GM12892 (cell line): ENCODE measurements around the gene ZNF580.

Experiments
- DNase-seq: peaks from one replicate; pipeline ENCODE4 v3.0.0; 2011; ENCODE audit not compliant: insufficient read length
- FAIRE-seq: peaks from 2 replicates; lab custom pipeline; 2011; peaks lifted over from hg19 to GRCh38; lab: Jason Lieb, UNC
- POLR2A ChIP-seq: IDR thresholded peaks from 2 replicates; pipeline ENCODE4 v1.6.1; 2011; ENCODE audit warnings: low read depth, low read length, control low read depth
- POLR2AphosphoS5 ChIP-seq: IDR thresholded peaks from 2 replicates; pipeline ENCODE4 v1.6.1; 2011; ENCODE audit warnings: low read depth, low read length, control low read depth
- TAF1 ChIP-seq: IDR thresholded peaks from 2 replicates; pipeline ENCODE4 v1.6.1; 2011; ENCODE audit warnings: low read depth, mild to moderate bottlenecking, control low read depth, low read length, borderline replicate concordance

The ZNF580 gene

DNA sequence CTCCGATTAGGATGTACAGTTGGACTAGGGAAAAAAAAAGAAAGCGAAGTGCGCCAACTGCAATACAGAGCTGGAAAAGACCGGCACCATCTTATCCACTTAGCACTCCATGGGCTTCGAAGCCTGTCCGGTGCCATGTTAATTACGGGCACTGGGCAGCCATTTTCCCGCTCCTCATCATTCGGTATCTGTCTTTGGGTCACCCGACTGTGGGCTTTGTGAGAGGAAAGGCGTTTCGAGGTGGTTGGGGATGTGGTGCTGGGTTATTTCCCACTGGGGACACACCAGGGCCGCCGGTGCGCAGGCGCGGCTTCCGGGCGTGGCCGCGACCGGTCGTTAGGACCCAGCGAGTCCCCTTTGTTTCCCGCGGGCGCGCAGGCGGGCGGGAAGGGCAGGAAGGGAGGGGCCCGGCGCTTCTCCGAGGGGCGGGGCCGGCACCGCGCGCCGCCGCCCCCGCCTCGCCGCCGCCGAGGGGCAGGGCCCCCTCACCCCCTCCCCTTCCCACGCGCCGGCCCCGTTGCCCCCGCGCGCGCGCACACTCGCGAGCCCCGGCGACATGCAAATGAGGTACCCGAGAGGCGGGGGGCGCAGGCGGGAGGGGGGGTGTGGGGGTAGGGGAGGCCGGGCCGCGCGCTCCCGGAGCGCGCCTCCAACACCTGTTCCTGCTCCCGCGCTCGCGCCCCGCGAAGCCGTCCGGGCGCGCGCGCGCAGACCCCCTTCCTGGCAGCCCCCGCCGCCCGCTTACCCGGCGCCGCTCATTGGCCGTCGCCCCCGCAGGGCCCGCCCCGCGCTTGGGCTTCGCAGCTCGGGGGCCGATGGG is 40.8 kb upstream of the ZNF580 start, which contains the start of gene ZNF524:
TSS of gene ZNF524 (plus strand) at position 447 of the 820 bp plus-strand sequence. CDS start 1,825 bp downstream, outside the sequence.
- DNase-seq, result peak; percentile 84
- no peak for TF ChIP-seq POLR2AphosphoS5
- peak; percentile 62; the same call in 1 of the 2 replicates for TF ChIP-seq POLR2A
- peak; percentile 64 for TF ChIP-seq TAF1
- no peak for FAIRE-seq

DNA sequence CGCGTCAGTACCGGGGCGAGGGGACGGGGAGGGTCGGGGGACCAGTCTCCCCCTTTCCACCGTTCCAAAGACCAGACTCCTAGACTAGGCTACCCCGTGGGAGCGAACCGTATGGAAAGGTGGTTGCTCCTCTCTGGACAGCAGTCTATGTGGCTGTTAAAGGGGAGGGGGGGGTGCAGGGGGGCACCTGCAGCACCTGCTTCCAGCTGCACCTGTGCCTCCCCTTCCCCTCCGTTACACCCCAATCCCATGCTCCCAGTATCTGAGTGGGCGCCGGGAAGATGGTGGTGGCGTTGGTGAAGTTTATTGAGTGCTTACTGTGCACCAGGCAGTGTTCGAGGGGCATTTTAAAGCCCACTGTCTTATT is 40.2 kb upstream of the ZNF580 start:
- no peak for FAIRE-seq

DNA sequence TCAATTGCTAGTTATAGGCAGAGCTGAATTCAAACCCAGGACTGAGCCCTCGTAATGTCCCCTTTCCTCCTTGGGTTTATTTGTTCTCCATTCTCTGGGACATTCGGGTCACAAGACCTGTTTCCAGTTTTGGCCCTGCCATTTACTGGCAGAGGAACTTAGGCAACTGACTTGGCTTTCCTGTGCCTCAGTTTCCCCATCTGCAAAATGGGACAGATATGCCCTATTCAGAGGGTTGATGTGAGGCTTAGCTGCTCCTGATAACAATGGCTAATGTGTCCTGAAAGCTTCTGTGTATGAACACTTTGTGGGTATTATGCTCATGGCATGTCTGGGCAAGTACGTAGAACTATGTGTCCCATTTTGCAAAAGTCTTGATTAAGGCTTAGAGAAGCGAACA is 39.7 kb upstream of the ZNF580 start:
- TF ChIP-seq TAF1, result no peak
- TF ChIP-seq POLR2AphosphoS5, result no peak
- no peak for TF ChIP-seq POLR2A
- DNase-seq (no peak), FAIRE-seq (no peak)

More for the DNA sequence above, 40.2 kb upstream of the ZNF580 start:
- TF ChIP-seq POLR2AphosphoS5 (0 out of 2 replicates have a peak, but pooled peaks have one; percentile 17), TAF1 (no peak), POLR2A (no peak)
- no peak for DNase-seq

DNA sequence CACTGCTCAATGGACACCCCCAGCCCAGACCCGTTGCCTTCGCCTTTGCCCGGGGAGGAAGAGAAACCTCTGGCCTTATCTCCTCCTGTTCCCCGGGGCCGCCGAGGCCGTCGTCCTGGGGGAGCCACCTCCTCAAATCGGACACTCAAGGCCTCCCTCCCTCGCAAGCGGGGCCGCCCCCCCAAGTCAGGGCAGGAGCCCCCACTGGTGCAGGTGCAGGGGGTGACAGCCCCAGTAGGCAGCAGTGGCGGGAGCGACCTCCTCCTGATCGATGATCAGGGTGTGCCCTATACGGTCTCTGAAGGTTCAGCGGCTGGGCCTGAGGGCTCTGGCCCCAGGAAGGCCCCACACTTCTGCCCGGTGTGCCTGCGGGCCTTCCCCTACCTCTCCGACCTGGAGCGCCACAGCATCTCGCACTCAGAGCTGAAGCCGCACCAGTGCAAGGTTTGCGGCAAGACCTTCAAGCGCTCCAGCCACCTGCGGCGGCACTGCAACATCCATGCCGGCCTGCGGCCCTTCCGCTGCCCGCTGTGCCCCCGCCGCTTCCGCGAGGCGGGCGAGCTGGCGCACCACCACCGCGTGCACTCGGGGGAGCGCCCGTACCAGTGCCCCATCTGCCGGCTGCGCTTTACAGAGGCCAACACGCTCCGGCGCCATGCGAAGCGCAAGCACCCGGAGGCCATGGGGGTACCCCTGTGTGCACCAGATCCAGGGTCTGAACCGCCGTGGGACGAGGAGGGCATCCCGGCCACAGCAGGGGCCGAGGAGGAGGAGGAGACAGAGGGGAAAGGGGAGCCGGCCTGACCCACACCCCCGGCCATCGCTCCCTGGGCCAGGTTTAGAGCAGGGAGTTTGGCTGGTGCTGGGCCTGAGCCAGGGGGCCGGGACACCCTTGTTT is 38.4 kb upstream of the ZNF580 start:
- DNase-seq (no peak), FAIRE-seq (no peak)
- TF ChIP-seq TAF1 (no peak), POLR2AphosphoS5 (no peak), POLR2A (no peak)

- DNase-seq (no peak), FAIRE-seq (no peak)
- TF ChIP-seq TAF1 (no peak), POLR2AphosphoS5 (no peak), POLR2A (no peak)
Observed at GRCh38 chr19:55603115-55603514, 37.7 kb upstream of the ZNF580 start.

- no peak for DNase-seq
- FAIRE-seq, result no peak
- TF ChIP-seq POLR2A (no peak), TAF1 (no peak), POLR2AphosphoS5 (no peak)
Observed at GRCh38 chr19:55603581-55604292, 37.1 kb upstream of the ZNF580 start.

DNA sequence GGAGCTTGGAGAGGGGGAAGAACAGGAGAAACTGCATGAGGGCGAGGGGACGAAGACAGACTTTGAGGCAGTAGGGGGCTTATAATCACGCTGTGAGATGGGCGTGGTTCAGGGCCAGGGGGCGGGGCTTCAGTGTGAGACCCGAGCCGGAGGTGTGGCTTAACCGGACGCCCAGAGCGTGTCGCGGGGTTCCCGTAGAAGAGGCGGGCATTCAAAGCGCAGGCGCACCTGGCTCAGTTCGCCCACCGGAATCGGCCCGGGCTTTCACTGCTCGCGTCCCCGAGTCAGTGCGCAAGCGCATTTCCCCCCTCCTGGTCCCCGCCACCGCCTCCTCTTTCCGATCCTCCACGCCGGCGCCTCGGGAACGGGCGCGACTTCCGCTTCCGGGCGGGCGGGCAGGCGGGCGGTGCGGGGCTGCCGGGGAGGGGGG is 35.6 kb upstream of the ZNF580 start:
- DNase-seq, result peak; percentile 92
- TF ChIP-seq TAF1 (no peak), POLR2A (peak; percentile 17; the same call in 1 of the 2 replicates), POLR2AphosphoS5 (no peak; the same call in 1 of the 2 replicates)
- FAIRE-seq, result peak; percentile 94

DNA sequence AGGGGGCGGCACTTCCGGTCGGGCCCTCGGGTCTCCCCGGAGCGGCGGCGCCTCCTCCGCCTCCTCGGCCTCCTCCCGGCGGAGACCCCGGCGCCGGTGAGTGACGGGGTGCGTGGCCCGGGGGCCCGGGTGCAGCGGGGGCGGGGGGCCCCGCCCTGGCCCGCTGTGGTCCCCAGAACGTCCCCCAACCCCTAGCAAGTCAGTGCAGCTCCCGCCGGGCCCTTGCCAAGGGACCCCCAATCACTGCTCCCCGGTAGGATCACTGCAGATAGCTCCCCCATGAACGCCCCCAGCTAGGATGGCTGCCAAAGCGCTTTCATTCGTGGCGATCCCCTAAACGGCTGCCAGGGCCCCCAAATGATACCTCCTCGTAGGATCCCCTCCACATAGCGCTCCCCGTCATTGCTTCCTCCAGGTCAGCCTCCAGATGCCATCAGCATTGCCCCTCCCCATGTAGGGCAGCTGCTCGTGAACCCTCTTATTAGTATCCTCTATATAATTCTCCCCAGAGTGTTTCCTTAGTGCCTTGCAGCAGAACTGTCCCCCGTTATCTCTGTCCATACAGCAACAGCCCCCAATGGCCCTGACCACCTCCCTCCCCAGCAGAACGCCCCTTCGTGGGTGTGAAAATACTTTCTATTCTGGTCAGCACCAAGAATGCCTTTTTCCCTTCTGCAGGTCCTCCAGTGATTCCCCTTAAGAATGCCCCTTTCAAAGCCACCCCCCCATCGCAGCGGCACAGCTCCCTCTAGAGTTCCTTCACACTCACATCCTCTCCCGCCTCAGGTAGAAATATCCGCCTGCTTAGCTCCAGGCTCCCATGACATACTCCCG is 34.9 kb upstream of the ZNF580 start, which contains the start of gene ZNF865:
TSS of gene ZNF865 (plus strand) at position 11 of the 834 bp plus-strand sequence. CDS start 7,972 bp downstream, outside the sequence.
- DNase-seq (no peak), FAIRE-seq (peak; percentile 82)
- TF ChIP-seq POLR2A (no peak), TAF1 (peak; percentile 34; the same call in 1 of the 2 replicates)

DNA sequence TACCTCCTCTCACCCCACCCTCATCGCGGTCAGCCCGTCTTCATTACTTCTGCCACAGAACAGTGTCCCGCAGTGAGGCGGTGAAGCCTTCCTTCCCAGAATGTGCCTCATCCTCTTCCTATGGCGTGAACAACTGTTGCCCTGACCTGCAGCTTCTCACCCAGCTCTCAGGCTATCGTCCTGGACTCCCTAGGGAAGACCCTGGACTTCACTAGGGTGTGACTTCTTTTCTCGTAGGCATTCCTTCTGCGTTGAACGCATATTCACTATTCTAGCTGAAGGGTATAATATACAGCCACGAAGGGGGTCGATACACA is 34.4 kb upstream of the ZNF580 start:
- DNase-seq (no peak), FAIRE-seq (no peak)
- TF ChIP-seq POLR2A (no peak), TAF1 (no peak), POLR2AphosphoS5 (no peak)

DNA sequence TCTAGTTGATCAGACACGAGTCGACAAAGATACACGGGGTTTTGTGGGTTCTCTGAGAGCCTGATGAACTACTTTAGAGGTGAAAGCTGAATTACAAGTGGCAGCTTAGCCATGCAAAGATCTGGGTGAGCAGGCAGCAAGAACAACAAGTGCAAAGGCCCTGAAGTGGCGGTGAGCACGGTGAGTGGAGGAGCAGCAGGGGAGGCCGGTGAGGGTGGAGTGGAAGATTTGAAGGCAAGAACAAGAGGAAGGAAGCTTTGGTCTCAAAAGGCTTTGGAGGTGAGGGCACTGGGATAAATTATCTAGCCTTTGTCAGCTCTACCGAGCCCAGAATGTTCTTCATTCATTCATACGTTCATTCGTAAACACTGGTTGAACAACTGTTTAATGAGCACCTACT is 34.0 kb upstream of the ZNF580 start:
- no peak for TF ChIP-seq POLR2A
- TF ChIP-seq TAF1, result no peak
- no peak for TF ChIP-seq POLR2AphosphoS5
- FAIRE-seq, result no peak

More for the DNA sequence above, 34.0 kb upstream of the ZNF580 start:
- DNase-seq, result no peak
